ENCODE results near the gene HPCAL4. TPM values are rescaled to one million over a fixed set of nuclear protein-coding genes. Genes with fewer than 3 reads are reported as not detected.

Gene HPCAL4
- total RNA-seq, 1 donor from 2014 or later: 3.1 TPM

- intact Hi-C loops (cut with micrococcal nuclease): loop anchor here (1.0 to 2.0 kb wide), 9 partner anchors 14 to 555 kb away; partner anchors contain the start of genes BMP8A, HEYL, HPCAL4 and NT5C1A
Observed at GRCh38 chr1:39653546-39654031, 37.6 kb downstream of the HPCAL4 start.

- intact Hi-C loops (cut with micrococcal nuclease): loop anchor here (2.0 kb wide), 2 partner anchors 20 to 78 kb away; partner anchors contain the start of gene NT5C1A
Observed at GRCh38 chr1:39652554-39652953, 38.7 kb downstream of the HPCAL4 start.

GRCh38 chr1:39652105-39652504 lies 39.1 kb downstream of the HPCAL4 start:
- intact Hi-C loops (cut with micrococcal nuclease): loop anchor here (2.0 kb wide), 2 partner anchors 21 to 77 kb away; partner anchors contain the start of gene NT5C1A

- intact Hi-C loops (cut with micrococcal nuclease): no loop called here
Observed at GRCh38 chr1:39650431-39650830, 40.8 kb downstream of the HPCAL4 start.

GRCh38 chr1:39649636-39650185 lies 41.5 kb downstream of the HPCAL4 start:
- intact Hi-C loops (cut with micrococcal nuclease): no loop called here

- intact Hi-C loops (cut with micrococcal nuclease): no loop called here
Observed at GRCh38 chr1:39648496-39648895, 42.7 kb downstream of the HPCAL4 start.

GRCh38 chr1:39647247-39647646 lies 44.0 kb downstream of the HPCAL4 start:
- intact Hi-C loops (cut with micrococcal nuclease): no loop called here

- intact Hi-C loops (cut with micrococcal nuclease): no loop called here
Observed at GRCh38 chr1:39646232-39647081, 44.8 kb downstream of the HPCAL4 start.

- intact Hi-C loops (cut with micrococcal nuclease): no loop called here
Observed at GRCh38 chr1:39645411-39646043, 45.7 kb downstream of the HPCAL4 start.

- intact Hi-C loops (cut with micrococcal nuclease): no loop called here
Observed at GRCh38 chr1:39643705-39644104, 47.5 kb downstream of the HPCAL4 start.

GRCh38 chr1:39642796-39643195 lies 48.4 kb downstream of the HPCAL4 start:
- intact Hi-C loops (cut with micrococcal nuclease): no loop called here

GRCh38 chr1:39640861-39641260 lies 50.4 kb downstream of the HPCAL4 start:
- intact Hi-C loops (cut with micrococcal nuclease): no loop called here

- intact Hi-C loops (cut with micrococcal nuclease): loop anchor here (1.0 kb wide), 1 partner anchor 14 kb away; no protein-coding TSS in a partner anchor
Observed at GRCh38 chr1:39639305-39640130, 51.7 kb downstream of the HPCAL4 start, which contains the start of gene HEYL. TSS of gene HEYL (minus strand) at chr1:39639643. CDS start at chr1:39639625, 18 bp downstream.

GRCh38 chr1:39638965-39639304 lies 52.3 kb downstream of the HPCAL4 start:
- intact Hi-C loops (cut with micrococcal nuclease): loop anchor here (1.0 kb wide), 1 partner anchor 14 kb away; no protein-coding TSS in a partner anchor

GRCh38 chr1:39637361-39637760 lies 53.9 kb downstream of the HPCAL4 start:
- intact Hi-C loops (cut with micrococcal nuclease): no loop called here

GRCh38 chr1:39635871-39636210 lies 55.4 kb downstream of the HPCAL4 start:
- intact Hi-C loops (cut with micrococcal nuclease): no loop called here

GRCh38 chr1:39635205-39635870 lies 55.9 kb downstream of the HPCAL4 start:
- intact Hi-C loops (cut with micrococcal nuclease): no loop called here

GRCh38 chr1:39633422-39633821 lies 57.8 kb downstream of the HPCAL4 start:
- intact Hi-C loops (cut with micrococcal nuclease): no loop called here

- intact Hi-C loops (cut with micrococcal nuclease): no loop called here
Observed at GRCh38 chr1:39632682-39633417, 58.4 kb downstream of the HPCAL4 start.

- intact Hi-C loops (cut with micrococcal nuclease): no loop called here
Observed at GRCh38 chr1:39632323-39632681, 58.9 kb downstream of the HPCAL4 start.

Measured in T-helper 1 cell treated with Interleukin-12 subunit alpha and Interleukin-12 subunit beta and Interleukin-4 antibody, amounts not matched to agents 30 ng/mL and 1 ng/mL, for 36 hours (primary cell).